Measurements from ENCODE around the gene CAMKMT. TPM values are rescaled to one million over a fixed set of nuclear protein-coding genes. Genes with fewer than 3 reads are reported as not detected.

The CAMKMT gene
- polyA plus RNA-seq, 1 donor = 4.8 TPM

DNA sequence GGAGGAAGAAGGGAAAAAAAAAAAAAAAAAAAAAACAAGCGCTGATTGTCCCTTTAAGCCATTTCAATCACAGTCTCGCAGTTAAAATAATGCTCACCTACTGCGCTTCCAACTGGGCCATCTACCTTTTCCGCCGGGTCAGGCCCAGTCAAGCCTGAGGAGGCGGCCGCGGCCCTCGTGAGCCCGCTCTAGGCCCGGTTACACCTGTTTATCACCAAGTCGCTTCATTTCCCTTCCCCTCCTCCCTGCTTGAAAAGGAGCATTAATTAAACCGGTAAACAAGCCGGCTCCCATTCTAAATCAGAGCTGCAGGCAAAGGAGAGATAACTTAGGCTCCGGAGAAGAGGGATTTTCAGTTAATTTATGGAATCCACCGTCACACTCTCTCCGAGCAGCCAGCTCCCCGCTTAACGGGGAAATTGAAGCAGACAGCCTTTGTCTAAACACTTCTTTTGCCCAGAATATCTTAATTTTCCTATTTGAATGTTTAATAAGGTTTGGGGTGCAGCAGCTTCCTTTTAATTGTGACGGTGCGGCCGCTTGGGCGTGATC, 439.6 kb downstream of the CAMKMT start:
- DNase-seq (ENCODE audit: low read depth) = no peak

DNA sequence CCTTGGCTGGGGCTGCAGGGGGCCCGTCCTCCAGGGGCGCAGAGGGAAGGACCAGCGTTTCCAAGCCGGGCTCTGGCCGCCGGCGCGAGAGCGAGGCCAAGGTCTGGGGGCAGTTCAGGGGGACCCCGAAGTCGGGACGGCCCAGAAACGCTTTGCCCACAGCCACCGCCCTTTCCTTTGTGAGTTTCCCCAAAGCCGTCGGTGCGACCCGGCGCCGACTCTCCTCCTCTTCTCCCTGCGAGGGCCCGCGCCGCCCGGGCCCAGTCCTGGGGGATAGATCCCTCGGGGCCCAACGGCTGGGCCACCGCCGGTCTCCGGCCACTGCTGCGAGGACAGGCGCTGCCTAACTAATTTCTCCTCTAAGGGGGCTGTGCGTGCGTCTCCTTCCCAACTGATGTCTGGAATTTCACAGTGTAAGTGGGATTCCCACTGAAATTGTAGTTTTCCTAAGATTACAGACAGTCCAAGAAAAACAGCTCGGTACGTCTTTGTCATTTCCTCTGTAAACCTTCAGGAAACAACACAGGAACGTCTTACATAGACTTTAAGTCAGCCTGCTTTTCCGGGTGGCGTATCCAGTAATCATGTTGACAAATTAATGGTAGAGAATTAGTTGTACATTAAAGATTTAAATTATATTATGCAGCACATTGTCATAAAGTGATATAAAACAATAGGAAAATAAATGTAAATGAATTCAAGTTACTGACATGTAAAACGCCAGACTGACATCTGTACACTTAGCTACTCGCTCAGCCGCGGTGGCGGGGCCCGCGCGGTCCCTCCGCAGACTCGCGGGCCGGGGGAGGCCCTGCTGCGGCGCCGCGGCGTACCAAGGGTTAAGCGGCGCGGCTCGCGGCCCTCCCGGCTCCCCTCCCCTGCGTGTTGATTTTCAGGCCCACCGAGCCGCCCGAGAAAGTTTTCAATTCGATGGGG, 440.4 kb downstream of the CAMKMT start:
- DNase-seq (ENCODE audit: low read depth) = no peak

DNA sequence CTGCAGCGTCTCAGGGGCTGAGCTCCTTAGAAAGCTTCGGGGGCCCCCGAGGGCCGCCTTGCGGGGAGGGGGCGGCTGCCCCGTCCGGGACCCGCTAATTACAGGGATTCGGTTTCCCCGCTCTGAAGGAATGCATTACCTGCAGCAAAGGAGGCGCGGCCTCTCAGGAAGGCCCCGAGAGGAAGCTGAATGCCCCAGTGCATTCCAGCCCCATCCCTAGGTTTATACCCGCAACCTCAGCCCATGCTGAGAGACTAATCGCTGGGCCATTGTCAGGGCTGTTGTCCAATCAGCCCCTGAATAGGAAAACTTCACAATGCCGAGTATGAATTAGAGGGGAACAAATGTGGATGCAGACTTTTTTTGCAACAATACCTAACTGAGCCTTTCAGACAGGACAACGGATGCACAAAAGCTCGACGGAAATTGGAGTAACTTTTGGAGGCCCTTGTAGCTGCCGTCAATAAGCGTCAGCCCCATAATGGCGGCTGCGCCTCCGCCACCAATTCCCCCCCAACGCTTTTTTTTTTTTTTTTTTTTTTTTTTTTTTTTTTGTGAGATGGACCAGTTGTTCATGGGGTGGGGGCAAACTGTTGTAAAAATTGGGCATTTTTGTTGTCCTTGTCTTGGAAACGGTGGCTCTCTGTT, 441.2 kb downstream of the CAMKMT start:
- DNase-seq (ENCODE audit: low read depth) = no peak

- no peak for DNase-seq (ENCODE audit: low read depth)
Observed at GRCh38 chr2:44804406-44805265, 442.9 kb downstream of the CAMKMT start.

DNA sequence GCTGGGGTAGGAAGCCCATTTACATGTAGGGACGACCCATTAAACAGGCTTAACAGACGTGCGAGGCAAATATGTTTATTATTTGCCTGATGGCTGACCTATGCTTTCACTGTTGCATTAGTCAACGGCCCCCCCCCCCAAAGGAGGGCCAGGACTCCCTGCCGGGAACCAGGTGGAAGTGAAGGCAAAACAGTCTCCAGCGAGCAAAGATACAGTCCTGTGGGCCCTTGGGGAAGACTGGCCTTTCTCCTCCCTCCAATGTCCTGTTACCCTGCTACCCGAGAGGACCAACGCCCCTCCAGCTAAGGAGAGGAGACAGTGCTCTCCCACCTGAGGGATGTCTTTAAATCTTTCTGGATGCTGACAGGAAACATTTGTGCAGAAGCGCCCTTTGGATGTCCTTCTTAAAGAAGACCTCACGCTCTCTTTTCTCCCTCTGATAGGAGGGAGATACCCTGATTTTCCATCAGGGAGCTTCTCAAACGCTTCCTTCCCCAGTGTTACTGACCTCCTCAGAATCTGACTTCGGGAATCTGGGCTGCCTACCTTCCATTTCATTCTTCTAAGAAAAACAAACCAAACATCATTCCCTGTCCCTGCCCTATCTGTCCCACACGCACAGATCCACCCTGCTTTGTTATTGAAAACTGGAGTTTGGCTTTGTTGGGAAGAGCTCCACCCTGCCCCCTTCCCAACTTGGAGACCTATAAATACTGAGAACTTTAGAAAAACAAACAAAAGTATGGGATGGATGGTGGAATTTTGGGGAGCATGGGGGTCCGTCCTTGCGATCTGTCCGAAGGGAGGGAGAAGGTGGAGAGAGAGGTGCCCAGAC, 443.9 kb downstream of the CAMKMT start:
- no peak for DNase-seq (ENCODE audit: low read depth)

GRCh38 chr2:44807201-44808025, 445.7 kb downstream of the CAMKMT start:
- DNase-seq (ENCODE audit: low read depth) = no peak

DNA sequence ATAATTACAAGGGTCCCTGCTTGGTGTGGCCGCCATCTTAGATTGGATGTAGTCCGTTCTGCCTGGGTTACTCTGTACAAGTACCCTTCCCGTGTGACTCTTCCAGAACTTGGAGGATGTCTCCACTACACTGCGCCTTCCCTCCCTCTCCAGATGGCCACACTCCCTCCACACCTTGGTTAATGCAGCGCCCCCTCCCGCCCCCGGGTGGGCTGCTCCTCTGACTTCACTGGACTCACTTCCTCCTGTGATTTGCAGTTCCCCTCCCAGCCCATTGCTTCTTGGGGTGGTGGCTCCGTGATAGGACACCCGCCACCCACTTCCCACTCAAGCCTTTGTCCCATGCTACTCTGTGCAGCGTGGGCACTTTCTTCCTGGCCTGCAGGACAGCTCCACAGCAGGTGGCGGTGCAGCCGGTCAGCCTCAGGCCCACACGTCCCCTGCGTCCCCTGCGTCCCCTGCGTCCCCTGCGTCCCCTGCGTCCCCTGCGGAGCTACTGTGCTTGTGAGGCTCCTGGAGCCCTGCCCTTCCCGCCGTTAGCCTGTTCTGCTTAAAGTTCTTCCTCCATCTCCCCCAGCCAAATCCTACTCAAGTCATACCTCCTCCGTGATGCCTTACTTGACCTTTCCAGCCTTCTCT, 449.3 kb downstream of the CAMKMT start:
- no peak for DNase-seq (ENCODE audit: low read depth)

GRCh38 chr2:44813165-44813564, 451.4 kb downstream of the CAMKMT start:
- no peak for DNase-seq (ENCODE audit: low read depth)

- DNase-seq (ENCODE audit: low read depth) = no peak
Observed at GRCh38 chr2:44813658-44814057, 451.9 kb downstream of the CAMKMT start.

GRCh38 chr2:44817256-44817655, 455.5 kb downstream of the CAMKMT start:
- no peak for DNase-seq (ENCODE audit: low read depth)

DNA sequence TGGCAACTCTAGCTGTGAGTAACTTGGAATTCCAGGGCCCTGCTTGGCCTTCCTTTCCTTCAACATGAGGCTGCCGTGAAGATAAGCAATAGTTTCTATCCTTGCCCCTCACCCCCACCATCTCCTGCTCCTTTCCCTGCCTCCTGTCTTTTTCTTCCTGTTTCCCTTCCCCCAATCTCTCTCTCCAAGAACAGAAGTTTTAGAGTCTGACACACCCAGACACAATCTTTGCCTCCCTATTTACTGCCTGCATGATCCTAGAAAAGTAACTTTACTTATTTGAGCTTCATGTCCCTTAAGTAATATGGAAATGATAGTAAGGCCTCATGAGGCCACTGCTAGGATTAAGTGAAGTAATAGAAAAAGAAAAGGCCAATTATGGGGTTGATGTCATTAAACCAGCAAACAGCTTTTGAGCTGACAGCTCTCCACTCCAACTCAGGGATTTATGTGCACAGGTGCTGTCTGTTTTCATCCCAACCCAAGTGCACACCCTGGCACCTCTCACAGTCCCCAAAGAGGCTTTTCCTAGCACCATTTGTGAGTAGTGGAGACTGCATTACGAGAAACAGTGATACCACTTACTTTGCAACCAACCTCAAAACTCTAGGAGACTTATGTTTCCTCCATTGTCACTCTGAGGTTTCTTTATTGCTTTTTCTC, 456.1 kb downstream of the CAMKMT start:
- DNase-seq (ENCODE audit: low read depth) = no peak

- no peak for DNase-seq (ENCODE audit: low read depth)
Observed at GRCh38 chr2:44819061-44819460, 457.3 kb downstream of the CAMKMT start.

DNA sequence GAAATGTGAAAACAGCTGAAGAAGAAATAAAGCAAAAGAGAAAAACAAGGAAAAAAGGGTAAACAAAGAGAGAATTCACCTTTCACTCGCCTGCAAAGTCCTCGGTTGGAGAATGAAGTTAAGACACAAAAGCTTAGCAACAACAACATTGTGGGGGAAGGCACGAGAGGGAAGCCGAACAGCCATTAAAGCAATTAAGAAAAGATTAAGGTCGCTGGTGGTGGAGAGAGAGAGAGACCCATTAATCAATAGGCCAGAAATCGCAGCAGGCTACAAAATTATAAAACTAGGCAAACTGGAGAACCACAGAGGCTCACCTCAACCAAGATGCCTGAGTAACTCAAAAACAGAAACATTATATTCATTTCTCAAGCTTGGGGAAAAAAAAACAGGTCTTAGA, 459.8 kb downstream of the CAMKMT start:
- DNase-seq (ENCODE audit: low read depth) = no peak

- DNase-seq (ENCODE audit: low read depth) = no peak
Observed at GRCh38 chr2:44822174-44822573, 460.4 kb downstream of the CAMKMT start.

Other genes with a start within 250 kb of the CAMKMT start
- gene PPM1B, start 193.1 kb upstream of the CAMKMT start, polyA plus RNA-seq (ENCODE audit: insufficient read length) = 31.1 TPM
- 1.6 TPM for gene SLC3A1, start 86.5 kb upstream of the CAMKMT start, polyA plus RNA-seq (ENCODE audit: insufficient read length)
- 177 TPM for gene PREPL, start 453 bp upstream of the CAMKMT start, polyA plus RNA-seq (ENCODE audit: insufficient read length)

Data from forelimb muscle (tissue), 1 donor.